Testis (tissue), 3 donors: ENCODE results near the gene MDM1. TPM values are rescaled to one million over a fixed set of nuclear protein-coding genes. Genes with fewer than 3 reads are reported as not detected.
A peak's percentile ranks its signal among the peaks of the same experiment; 100 is the strongest.

Experiments used
- DNase-seq: peaks from one replicate; pipeline ENCODE4 v3.0.0-alpha.2; 2019
- H3K27ac ChIP-seq, 2 donors: fragments of 200-600 bp; sonication (generic); one replicate each; pipeline ENCODE4 v1.5.1; 2019
- H3K27me3 ChIP-seq: fragments of 200-600 bp; sonication (generic); one replicate; pipeline ENCODE4 v1.5.1; 2019
- H3K36me3 ChIP-seq: fragments of 200-600 bp; sonication (generic); one replicate; pipeline ENCODE4 v1.5.1; 2017; ENCODE audit warnings: low read depth; ENCODE audit errors: missing control alignments
- H3K4me1 ChIP-seq: fragments of 200-600 bp; sonication (generic); one replicate; pipeline ENCODE4 v1.5.1; 2019
- H3K4me3 ChIP-seq, 2 donors: fragments of 200-600 bp; sonication (generic); one replicate each; pipeline ENCODE4 v1.5.1; 2017 to 2019
- H3K9me3 ChIP-seq: fragments of 200-600 bp; sonication (generic); one replicate; pipeline ENCODE4 v1.5.1; 2017
- CTCF ChIP-seq, 3 experiments: fragments of 450-650 bp in 2 of 3; fragments of 200-600 bp in 1 of 3; sonication (generic) in 1 of 3; IDR thresholded peaks; one replicate each; pipeline ENCODE4 v1.5.1; 2016 to 2019; ENCODE audit warnings: antibody characterized with exemption in 3 of 3, mild to moderate bottlenecking in 2 of 3, moderate library complexity in 1 of 3
- POLR2A ChIP-seq: fragments of 450-650 bp; IDR thresholded peaks from one replicate; pipeline ENCODE4 v1.6.1; 2017; ENCODE audit warnings: antibody characterized with exemption, mild to moderate bottlenecking, moderate library complexity
- WGBS, 2 donors: methylation state at CpG; one replicate each; pipeline ENCODE4 v1.1.5; 2018; 5-methylcytosine and 5-hydroxymethylcytosine counted together
- intact Hi-C: fragments of 100-400 bp; cut with DNase I; formaldehyde crosslinking; loops from one replicate; pipeline ENCODE4 v1.15.1; 2023; ENCODE audit warnings: low total_unique reads
- polyA plus RNA-seq: library from polyadenylated mRNA; stranded (reverse); fragments of 350-450 nt; fragmentation: Illumina TruSeq; extraction: RNeasy Lipid Tissue Mini Kit (QIAGEN cat#74804); gene quantifications from one replicate; pipeline ENCODE4 v1.2.3, GENCODE V29; 2014; ENCODE audit warnings: low read depth, low replicate concordance; ENCODE audit not compliant: insufficient read depth
- total RNA-seq, 2 donors: library from RNA; depleted of rRNA; stranded (reverse); fragments of >200 nt; gene quantifications; one replicate each; pipeline ENCODE4 v1.2.3, GENCODE V29; 2016

The MDM1 gene
- total and polyA plus RNA-seq, 3 donors from 2014 or later: 32.7 to 36.1 (median 35.3) TPM

- Histone ChIP-seq H3K4me1 (peaks cover 10% of the 10 kb centered on the region), H3K9me3 (no peaks in the 10 kb centered on the region), H3K27me3 (no peaks in the 10 kb centered on the region), H3K4me3 (no peak overlapping the region), H3K36me3 (no peaks in the 10 kb centered on the region), H3K27ac (no peak overlapping the region)
- intact Hi-C loops: no loop called here
- DNase-seq: no peak
- TF ChIP-seq POLR2A: no peak
- TF ChIP-seq CTCF (IDR thresholded peaks at IDR 0.05): no peak
- 77 to 80% methylated on average over 4 of the region's 4 CpGs for WGBS, 2 donors
Measured at GRCh38 chr12:68297929-68298328, 34.2 kb downstream of the MDM1 start.

- H3K36me3 ChIP-seq: no peaks in the 10 kb centered on the region
- WGBS, 2 donors: 30 to 33% methylated on average over 2 of the region's 2 CpGs
- no peak for DNase-seq
- TF ChIP-seq CTCF (IDR thresholded peaks at IDR 0.05) (no peak), POLR2A (no peak)
- no peaks in the 10 kb centered on the region for H3K27me3 ChIP-seq
- H3K4me1 ChIP-seq: peaks cover 10% of the 10 kb centered on the region
- H3K27ac ChIP-seq: peak overlapping the region in 1 of 2 donors; percentile 4
- H3K4me3 ChIP-seq: no peak overlapping the region
- intact Hi-C loops: no loop called here
- H3K9me3 ChIP-seq: no peaks in the 10 kb centered on the region
Measured at GRCh38 chr12:68294251-68294650, 37.9 kb downstream of the MDM1 start.

- Histone ChIP-seq H3K36me3 (no peaks in the 10 kb centered on the region), H3K4me3 (no peak overlapping the region), H3K27ac (no peak overlapping the region), H3K4me1 (peaks cover 10% of the 10 kb centered on the region), H3K9me3 (no peaks in the 10 kb centered on the region), H3K27me3 (no peaks in the 10 kb centered on the region)
- intact Hi-C loops: no loop called here
- TF ChIP-seq CTCF (IDR thresholded peaks at IDR 0.05) (no peak), POLR2A (no peak)
- DNase-seq: no peak
Measured at GRCh38 chr12:68293347-68293746, 38.8 kb downstream of the MDM1 start.

GRCh38 chr12:68292151-68292943, 39.8 kb downstream of the MDM1 start:
- no peaks in the 10 kb centered on the region for H3K36me3 ChIP-seq
- peaks cover 10% of the 10 kb centered on the region for H3K4me1 ChIP-seq
- DNase-seq: no peak
- intact Hi-C loops: no loop called here
- 79 to 85% methylated on average over 9 of the region's 9 CpGs for WGBS, 2 donors
- H3K27me3 ChIP-seq: no peaks in the 10 kb centered on the region
- TF ChIP-seq CTCF (IDR thresholded peaks at IDR 0.05) (no peak), POLR2A (no peak)
- H3K9me3 ChIP-seq: no peaks in the 10 kb centered on the region
- H3K27ac ChIP-seq: no peak overlapping the region
- H3K4me3 ChIP-seq: no peak overlapping the region
